HG02938 (cell line): Measurements from ENCODE around the gene TMEM8B.

Source experiments
- ATAC-seq: cut with Tn5 transposase; IDR thresholded peaks from one replicate; pipeline ENCODE4 v1.9.1; 2021; ENCODE audit warnings: mild to moderate bottlenecking, moderate library complexity; ENCODE audit not compliant: unreplicated experiment

The TMEM8B gene

DNA sequence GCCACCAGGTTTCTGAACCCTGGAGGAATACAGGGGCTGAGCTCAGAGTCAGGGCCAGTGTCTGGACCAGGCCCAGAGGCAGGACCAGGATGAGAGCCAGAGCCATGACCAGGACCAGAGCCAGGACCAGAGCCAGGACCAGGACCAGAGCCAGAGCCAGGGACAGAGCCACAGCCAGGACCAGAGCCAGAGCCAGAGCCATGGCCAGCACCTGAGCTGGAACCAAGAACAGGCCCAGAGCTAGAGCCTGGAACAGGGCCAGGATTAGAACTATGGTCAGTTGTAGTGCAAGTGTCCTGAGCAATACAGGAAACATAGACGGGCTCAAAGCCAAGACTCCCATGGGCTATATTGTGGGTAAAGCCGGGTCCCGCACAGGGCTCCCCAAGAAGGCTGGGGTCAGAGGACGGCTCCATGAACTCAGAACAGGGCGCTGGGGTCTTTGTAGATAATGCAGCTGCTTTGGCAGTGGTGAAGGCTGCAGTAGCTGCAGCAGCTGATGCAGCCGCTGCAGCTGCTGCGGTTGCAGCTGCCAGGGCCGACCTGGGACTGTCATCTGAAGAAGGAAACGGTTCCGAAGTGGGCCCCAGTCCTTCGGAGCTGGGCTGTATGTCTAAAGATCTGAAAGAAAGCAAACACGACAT lies 17.5 kb upstream of the TMEM8B start:
- ATAC-seq: no peak

DNA sequence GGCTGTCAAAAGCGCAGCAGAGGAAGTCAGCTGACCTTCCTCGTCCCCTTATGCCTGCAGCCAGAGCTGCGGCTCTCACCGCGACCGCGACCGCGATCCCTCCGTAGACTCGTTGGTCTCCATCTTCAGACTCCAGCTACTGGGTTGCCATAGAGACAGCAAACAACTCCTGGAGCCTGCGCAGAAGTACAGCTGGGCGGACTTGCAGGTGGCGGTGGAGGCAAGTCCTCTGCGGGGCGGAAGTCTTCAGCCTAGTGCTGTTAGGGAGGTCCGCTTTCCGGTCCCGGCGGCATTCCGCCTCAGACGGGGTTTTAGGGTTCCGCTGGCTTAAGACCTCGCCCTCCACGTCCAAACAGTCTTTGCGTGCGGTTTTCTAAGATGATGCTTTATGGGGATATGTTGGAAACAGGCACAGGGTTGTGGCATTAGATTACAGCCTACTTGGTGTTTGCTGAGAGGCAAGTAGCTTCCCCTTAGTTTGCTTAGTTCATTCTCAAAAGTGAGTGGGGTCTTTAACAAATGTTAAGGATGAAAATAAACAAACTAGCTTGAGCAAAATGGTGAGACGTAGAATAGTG lies 16.9 kb upstream of the TMEM8B start, which contains the start of gene SPAG8:
SPAG8 (minus strand) TSS at position 238 of the 578 bp plus-strand sequence; CDS start at position 123, 115 bp downstream.
- ATAC-seq: peak; percentile 58

DNA sequence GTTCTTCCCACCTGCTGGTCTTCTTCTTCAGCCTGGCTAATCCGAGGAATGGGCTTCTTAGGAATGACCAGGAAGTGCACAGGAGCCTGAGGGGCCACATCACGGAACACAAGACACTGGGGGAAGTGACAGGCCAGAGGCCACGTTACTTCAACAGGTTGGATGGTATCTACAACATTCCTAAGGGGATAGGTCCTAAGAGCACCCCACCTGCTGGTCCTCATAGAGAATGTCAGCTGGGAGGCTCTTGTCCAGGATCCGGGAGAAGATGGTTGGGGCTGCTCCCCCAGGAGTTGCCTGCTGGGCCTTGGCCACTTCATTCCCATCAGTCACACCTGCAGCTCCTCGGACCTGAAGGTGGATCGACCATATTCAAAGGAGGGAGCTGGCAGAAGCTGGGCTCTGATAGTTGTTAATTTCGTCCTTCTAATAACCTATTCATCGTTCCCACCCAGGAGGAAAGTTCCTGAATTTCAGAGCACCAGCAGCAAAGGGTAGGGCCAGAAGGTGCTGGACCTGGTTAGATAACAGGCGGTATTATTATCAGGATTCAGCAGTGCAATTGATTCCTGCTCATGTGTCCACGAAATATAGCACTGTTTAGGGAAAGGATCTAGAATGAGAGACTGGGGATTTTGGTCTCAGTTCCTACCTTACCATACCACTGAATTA lies 15.5 kb upstream of the TMEM8B start:
- no peak for ATAC-seq

DNA sequence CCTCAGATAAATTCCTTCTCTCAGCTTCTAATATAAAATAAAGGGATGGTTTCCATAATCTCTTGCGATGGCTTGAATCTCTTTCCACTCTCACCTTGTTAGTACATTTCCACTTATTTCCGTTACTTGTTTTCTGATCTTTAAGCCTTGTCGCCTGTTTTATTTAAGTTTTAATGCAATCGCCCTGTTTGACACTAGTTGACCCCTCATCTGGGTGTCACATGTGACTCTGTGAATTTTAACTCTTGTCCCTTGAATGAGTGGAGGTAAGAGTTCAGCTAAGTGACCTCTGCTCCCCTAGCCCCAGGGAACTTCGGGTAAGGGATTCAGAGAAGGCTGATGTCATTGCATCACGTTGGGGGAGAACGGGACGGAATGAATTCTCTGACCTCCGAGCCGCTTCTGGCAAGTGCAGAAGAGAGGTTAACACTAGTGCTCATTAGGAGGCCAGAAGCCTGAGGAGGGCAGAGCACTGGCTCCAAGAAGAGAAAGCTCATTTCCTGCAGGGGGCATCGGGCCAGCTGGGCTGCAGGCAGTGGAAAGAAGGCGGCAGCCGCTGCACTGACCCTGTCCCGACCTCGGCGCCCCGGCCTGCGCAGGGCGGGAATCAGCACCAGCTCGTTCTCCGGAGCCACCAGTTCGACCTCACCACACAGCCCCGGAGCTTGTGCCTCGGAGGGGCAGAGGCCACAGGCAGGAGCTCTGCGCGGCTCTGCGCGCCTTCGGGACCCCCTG lies 14.8 kb upstream of the TMEM8B start:
- peak; percentile 18 for ATAC-seq

DNA sequence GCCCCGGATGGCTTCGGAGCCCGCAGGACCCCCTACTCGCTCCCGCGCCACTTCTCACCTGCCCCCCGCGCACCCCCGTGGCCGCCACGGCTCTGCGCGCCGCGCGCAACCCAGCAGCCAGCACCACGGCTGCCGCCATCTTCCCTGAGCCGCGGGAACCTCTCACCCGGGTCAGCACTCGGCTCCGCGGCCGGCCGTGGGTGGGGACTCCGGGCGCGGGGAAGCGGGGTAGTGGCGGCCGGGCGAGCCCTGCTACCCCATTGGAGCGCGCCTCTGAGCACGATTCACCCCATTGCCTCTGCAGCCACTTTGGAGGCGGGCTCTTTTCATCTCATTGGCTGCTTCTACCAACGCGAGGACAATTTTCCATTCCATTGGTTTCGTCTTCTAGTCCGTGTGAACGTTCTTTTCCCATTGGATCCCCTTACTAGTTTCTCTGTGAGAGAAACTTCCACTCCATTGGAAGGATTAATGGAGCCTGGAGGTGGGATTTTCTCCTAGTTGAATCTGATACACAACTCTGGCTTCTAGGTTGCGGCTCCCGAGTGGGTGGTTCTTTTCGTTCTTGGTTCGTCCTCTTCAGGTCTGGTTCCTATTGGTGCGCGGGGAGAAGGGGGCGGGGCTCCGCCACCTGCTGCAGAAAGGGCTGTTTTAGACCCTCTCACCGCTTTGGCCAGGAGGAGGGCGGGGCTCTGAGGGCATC lies 14.0 kb upstream of the TMEM8B start, which contains the start of gene HINT2:
HINT2 (minus strand) TSS at position 202 of the 703 bp plus-strand sequence; CDS start at position 139, 63 bp downstream.
- peak; percentile 71 for ATAC-seq

DNA sequence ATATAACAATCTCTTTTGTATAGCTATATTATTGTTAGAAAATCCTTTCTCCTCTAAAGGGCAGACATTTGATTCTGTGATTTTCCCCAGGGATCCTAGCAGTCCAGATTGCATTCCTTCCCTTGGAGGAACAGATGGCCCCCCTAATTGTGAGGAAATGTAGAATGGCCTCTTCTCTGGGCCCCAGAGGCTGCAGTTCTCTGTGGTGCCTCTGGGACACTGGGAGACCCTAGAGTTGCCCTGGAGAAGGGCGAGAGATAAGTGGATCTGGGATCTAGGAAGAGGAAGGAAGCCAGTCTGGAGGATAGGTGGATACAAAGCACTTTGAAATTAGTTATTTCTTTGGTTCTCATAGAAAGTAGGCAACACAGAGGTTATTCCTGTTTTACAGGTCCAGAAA lies 12.3 kb upstream of the TMEM8B start:
- no peak for ATAC-seq

DNA sequence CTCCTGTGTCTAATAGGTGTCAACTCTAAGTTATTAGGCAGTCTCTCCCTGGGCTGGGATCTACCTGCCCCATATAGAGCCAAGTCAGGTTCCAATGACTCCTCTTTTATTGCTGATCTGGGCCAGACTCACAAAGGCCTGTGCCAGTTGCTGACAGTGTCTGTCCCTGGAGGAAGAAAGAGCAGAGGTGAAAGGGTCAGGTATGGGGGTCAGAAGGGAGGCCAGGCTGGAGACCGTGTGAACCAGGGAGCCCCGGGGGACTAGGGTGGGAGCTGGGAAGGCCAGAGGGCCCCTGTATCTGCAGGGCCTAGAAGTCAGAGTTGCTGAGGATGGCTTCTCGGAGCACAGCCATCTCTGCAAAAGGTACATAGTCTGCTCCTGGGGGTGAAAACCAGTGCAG lies 10.7 kb upstream of the TMEM8B start:
- ATAC-seq: no peak

DNA sequence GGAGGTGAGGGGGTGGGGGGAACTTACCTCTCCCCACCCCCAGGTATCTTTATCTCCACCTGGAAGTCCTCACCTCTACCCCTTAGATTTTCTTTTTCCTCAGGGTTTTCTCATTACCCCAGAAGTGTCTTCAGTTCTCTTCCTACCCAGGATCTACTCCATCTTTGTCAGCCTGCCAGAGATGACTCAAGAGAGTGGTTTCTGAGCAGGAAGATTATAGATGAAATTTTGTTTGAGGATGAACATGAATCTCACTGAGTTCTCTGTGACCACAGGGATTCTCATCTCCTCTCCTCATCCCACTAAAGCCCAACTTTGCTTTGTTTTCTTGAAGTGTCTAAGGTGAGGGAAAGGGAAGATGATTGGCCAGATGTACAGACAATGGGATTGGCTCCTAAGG lies 9.0 kb upstream of the TMEM8B start:
- no peak for ATAC-seq

DNA sequence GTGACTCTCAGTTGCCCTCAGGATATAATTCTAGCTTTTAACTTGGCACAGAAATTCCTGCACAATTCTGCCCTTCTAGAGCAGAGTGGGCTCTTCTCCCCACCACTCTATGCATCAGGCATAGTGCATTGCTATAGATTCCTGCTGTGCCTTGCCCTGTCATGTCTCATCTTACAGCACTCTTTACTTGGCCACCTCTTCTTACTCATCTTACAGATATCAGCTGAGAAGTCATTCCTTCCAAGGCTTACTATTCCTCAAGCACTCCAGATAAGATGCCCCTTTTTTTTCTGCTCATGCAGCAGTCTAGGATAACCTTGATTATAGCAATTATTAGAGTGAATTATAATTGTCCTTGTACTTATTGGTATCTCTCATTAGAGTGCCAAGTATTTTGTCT lies 6.1 kb upstream of the TMEM8B start:
- no peak for ATAC-seq

DNA sequence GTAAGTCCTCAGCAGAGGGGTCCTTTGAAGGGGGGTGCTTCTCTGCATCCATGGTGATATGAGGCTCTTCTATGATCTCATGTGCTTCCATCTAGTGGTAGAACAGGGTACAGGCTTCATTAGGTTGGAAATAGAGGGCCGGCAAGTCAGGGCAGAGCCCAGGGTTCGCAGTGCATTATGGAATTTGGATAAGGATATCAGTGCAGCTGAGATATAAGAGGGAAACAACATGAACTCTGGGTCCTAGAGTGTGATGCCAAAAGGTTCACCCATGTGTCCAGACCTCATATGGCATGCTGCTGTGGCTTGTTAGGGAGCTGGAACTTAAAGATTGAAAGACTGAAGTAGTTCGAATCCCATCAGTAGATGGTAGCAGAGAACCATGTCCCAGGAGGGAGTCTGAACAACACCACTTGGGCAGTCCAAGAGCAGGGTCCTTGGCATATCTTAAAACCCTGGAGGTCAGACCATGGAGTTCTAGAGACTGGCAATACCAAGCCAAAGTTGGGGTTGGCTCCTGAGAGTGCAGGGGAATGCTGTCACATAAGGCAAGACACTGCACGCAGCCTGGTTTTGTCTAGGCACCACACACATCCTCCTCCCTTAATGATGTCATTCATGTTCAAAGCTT lies 2.8 kb upstream of the TMEM8B start:
- ATAC-seq: no peak

DNA sequence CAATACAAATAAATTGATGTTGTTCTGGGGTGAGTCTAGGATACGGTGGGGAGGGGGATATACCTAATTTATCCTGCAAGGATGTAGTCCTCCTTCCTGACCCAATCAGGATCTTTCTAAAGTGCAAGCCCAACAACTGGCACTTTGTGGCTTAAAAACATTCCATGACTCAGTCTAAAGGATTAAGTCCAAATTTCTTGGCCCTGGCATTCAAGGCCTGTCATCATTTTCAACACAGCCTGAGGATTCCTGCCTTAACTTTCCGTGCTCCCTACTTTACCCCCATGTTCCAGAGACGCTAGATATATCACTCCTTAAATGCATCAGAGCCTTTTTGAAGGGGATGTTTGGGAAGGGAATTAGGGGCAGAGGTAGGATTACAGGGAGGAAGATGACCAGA lies 1.5 kb upstream of the TMEM8B start:
- no peak for ATAC-seq

DNA sequence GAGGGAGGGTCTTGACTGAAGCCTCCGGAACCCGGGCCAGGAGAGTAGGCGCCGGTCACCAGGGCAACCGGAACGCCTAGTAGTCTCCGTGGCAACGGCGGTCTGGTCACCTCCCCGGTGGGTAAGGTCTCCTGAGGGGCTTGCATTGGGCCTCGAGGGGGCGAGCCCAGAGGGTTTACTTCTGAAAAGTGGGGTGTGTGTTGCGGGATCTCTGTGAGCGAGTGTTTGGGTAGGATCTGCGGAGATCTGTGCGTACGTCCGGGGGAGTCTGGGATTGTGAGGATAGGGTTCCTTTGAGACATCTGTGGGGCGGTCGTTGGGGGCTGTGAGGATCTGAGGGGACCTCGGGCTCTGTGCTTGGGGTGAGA lies 328 bp upstream of the TMEM8B start, which contains the start of gene FAM221B:
FAM221B (minus strand) TSS at position 17 of the 368 bp plus-strand sequence. CDS start 2,571 bp downstream, outside the sequence.
- no peak for ATAC-seq

DNA sequence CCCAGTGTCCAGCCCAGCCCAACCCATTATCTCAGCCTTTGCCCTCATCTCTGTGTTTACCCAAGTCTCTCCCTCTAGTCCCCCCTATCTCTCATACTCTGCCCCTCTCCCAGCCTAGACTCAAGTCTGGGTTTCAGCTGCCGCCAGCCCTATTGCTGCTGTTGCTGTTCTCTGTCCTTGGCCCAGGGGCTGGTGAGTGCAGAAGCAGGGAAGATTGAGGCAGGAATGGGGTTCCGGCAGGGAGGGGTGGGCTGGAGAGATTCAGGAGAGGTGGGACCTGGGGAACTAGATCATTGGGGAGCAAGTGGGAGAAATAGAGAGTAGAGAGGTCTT lies 702 bp downstream of the TMEM8B start:
- ATAC-seq: no peak

DNA sequence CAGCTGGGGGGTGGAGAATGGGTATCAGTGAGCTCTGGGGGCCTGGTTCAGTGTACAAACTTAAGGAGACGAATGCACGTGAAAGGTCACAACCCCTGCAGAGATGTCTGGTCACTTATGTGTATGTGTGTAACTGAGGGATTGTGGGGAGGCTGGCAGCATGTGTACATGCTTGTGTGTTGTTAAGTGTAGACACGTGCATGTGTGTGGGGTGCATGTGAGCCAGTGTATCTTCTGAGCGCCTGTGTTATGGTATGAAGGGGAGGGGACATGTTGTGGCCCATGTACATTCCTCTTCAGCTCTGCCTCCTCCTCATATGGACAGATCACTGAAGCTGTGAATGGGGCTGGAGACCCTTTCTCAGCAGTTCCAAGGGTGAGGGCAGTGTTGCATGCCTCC lies 2.0 kb downstream of the TMEM8B start:
- ATAC-seq: no peak

DNA sequence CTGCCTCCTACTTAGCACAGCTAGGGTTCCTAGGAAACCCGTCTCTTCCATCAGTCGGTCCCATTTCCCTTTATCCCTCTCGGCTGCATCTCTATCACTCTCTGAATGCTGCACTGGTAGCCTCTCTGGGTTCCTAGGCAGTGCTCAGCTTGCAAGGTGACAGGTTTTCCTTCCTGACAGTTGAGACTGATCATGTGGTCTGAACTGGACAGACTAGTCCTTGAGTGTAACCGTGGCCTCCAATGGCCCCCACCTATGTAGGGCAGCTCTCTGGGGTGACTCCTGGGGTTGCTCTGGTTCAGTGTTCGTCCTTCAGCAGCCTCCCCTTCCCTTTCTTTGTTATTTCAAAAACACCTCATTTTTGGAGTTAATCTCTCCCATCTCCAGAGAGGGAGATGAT lies 3.8 kb downstream of the TMEM8B start:
- ATAC-seq: no peak

DNA sequence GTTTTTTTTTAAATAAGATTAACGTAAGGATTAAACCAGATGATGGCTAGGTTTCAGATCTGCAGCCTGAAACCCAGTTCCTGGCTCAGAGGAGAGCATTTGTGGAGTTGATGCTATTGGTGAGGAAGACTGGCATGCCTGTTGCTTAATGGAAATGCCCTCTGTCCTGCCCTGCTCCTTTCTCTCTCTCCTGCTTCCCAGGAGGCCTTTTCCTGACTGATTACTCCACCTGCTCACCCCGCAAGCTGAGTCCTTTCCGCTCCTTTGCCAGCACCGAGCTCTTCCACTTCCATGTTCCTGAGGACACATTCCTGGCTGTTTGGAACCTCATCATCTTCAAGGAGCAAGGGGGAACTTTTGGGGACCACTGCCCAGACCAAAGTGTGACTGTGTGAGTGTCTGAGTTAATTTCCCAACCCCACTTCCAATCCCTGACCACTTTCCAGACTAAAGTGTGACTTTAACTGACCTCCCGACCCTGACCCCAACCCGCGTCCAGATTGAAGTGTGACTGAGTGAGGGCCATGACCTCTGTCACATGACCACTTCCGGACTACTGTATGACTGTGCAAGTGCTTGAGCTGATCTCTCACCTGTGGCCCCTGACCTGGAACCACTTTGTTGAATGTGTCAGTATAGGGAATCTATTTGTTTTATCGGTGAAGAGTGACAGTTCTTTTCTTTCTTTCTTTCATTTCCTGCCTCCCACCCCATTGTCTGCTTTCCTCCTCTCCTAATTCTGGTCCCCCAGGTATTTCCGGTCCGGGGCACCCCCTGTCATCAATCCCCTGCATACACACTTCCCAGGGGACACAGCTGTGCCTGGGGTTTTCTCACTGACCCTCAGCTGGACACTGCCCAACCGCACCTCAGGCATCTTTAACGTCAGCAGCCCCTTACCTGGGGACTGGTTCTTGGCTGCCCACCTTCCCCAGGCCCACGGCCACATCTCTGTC lies 5.5 kb downstream of the TMEM8B start:
- no peak for ATAC-seq

DNA sequence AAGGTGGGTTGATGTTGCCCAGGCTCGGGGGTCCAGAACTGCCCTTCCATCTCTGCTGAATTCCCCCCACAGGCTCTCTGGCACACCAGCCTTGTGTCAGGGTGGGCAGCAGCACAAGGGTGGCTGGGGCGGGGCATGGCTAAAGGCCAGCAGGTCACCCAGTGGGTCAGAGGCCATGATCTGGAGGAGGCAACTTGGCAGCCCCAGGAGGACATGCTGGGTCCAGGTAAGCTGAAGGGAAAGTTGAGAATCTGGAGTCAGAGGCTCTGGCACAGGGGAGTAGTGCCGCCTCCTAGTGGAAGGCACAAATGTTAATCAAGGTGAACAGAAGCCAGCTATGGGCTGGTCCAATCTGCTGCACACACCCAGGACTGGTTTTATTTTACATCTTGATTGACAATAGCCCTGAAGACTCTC lies 6.2 kb downstream of the TMEM8B start:
- no peak for ATAC-seq

DNA sequence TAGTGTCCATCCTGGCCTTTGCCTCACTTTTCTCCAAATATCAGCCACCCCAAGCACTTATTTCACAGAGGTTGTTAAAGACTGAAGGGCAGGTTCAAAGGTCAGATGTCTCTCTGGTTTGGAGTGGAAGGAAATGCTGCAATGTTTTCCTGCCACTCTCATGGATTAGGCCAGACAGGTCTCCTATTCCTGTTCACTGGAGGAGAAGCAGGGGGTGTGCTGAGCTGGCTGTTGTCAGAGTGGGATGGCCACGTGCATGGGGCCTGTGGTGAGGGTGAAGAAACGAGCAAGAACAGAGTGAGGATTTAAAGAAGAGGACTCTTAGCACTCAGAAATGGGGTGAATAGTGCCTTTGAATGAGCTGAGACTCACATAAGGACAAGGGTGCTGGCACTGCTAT lies 6.7 kb downstream of the TMEM8B start:
- no peak for ATAC-seq

DNA sequence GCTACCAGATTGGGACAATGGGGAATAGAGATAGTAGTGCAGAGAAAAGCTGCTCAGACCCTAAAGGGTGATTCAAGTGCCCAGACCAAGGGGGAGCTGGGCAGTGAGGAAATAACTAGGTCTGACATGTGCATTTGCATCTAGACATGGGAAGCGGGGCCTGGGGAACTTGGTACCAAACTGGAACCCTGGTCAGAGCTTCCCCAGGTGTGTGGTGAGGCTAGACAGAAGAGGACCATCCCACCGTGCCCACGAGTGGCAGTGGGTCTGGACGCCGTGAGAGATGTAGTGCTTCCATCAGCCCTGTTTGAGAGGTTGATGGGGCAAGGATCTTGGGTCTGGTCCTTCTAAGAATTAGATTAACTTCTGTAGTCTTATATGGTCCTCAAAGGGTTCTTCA lies 7.6 kb downstream of the TMEM8B start:
- no peak for ATAC-seq
